Esophagus mucosa (tissue), 1 donor: Measurements from ENCODE around the gene OTOP3. TPM values are rescaled to one million over a fixed set of nuclear protein-coding genes. Genes with fewer than 3 reads are reported as not detected.

Source experiments
- ATAC-seq: fragments of 200-7000 bp; cut with Tn5 transposase; one replicate; pipeline ENCODE4 v1.9.1; 2020
- total RNA-seq: library from RNA; stranded (reverse); gene quantifications from one replicate; pipeline ENCODE4 v1.2.4, GENCODE V29; 2023
- donor health status: DM: yes; HTN: yes; CAD: no.

The OTOP3 gene
- total RNA-seq, 1 donor from 2014 or later: 14.7 TPM

DNA sequence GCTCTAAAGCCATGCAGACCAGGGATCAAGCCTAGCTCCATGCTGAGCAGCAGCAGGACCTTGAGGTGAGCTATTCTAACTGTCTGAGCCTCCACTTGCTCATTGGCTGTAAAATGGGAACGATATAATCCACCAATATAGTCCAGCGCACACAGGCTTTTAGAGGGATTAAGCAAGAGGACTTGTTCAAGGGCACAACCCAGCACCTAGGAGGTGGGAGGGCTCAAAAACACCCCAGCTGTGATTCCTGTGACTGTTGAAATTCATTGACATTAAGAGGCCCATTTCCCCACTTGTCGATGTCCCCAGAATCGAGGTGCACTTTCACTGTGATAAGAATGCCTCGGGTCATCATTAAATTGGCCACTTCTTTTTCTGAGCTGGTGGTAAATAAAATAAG is 16.8 kb upstream of the OTOP3 start:
- ATAC-seq: no peak

- no peak for ATAC-seq
Observed at GRCh38 chr17:74919440-74920305, 16.0 kb upstream of the OTOP3 start.

GRCh38 chr17:74920306-74920620 is 15.4 kb upstream of the OTOP3 start:
- no peak for ATAC-seq

- ATAC-seq: no peak
Observed at GRCh38 chr17:74920642-74921025, 15.1 kb upstream of the OTOP3 start.

GRCh38 chr17:74921026-74921681 is 14.5 kb upstream of the OTOP3 start:
- peak; percentile 48 for ATAC-seq

DNA sequence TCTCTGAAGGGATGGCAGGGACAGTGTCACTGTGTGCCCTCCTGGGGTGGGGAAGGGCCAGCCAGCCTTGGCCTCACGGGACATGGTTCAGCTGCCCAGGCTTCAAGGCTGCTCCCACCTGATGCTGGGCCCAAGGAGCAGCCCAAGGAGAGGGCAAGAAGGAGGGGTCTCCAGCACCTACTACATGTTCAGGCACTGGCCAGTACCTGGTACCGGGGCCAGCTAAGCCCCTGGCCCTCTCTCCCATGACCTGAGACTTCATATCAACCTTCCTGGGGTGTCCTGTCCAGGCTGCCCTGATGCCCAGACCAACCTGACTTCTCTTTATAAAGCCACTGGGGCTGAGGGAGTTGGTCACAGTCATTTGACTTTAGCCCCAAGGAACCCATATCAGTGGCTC is 13.9 kb upstream of the OTOP3 start:
- no peak for ATAC-seq

GRCh38 chr17:74922172-74922571 is 13.5 kb upstream of the OTOP3 start:
- ATAC-seq: no peak

DNA sequence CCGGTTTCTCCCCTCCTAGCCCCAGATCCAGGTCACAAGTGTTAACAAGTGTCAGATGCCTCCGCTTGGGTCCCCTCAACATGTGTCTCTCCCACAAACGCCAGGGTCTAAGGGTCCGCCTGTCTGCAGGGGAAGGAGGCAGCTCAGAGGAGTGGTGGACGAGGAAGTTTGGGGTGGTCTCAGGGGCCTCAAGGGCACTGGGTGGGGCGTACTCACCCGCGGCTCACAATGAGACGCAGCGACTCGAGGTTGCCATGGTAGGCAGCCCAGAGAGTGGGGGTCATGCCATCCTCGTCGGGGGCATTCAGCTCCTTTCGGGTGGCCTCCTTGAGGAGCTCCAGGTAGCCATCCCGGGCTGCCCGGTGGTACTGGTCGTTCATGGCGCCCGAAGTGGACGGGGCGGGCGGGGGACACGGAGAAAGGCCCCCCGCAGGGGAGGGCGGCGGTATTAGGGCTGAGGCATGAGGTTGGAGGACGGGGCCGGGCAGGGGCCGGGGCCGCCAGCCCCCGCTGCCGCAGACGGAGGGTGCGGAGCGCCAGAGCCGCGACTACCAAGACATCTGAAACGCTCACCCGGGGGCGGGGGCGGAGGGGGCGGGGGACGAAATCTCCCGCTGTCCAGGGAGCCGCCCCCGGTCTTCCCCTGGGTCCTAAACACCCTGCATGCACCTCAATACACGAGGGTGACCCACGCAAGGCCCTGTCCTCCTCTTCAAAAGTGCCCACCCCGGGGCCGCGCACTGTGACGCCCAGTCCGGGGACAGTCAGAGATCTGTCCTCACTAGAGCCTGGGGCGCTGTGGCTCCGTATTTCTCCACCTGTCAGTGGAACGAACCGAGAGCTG is 12.8 kb upstream of the OTOP3 start, which contains the start of gene USH1G:
Gene USH1G (minus strand): TSS at position 562 of the 844 bp plus-strand sequence. CDS start 182 bp downstream, at position 380.
- ATAC-seq: peak; percentile 14

DNA sequence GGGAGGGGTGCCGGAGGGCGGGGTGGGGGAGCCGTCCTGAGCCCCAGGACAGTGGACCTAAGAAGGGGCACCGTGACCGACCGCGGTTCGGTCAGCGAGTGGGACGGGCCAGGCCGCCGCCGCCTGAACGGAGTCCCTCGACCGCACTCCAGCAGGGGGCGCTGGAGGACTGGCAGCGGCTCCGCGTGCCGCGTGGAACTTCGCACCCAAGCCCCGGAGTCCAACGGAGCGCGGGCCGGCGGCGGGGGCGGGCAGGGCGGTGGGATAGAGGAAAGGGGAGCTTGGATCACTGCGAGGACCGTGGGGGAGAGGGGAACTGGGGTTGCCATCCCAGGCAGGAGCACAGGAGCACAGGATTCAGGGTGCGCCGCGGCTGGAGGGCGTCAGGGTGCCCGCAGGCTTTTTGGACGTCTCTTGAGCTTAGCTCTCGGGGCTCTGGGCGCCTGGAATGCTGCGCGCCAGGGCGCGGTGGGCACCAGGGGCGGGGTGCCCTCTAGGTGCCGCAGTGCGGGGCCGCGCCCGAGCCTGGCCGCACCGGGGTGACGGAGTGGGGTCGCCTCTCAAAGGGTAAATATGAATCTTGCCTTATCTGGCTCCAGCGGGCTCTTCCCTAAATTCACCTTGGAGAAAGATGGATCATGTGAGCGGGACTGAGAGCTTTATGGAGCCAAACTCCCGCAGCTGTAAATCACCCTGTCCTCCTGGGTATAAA is 12.0 kb upstream of the OTOP3 start:
- peak; percentile 58 for ATAC-seq

- no peak for ATAC-seq
Observed at GRCh38 chr17:74924250-74924948, 11.3 kb upstream of the OTOP3 start, which contains the start of gene OTOP2. Gene OTOP2 (plus strand): TSS chr17:74924273. CDS start chr17:74924633, 360 bp downstream.

GRCh38 chr17:74925242-74925641 is 10.5 kb upstream of the OTOP3 start:
- no peak for ATAC-seq

DNA sequence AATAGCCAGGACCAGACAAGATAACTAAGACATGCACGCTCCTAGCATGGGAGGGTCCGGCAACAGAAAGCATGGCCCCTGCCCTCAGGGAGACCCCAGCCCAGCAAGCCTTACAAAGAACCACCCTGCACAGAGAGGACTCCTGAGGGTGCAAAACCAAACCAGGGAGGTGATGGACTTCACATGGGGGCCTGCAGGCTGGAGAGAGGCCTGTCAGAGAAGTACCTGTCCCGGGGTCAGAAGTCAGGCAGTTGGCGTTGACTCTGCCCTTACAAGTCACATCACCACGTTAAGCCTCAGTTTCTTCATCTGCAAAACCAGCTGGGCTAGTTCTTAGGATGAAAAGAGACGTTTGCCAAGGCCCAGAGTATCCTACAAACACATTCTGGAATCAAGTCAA is 6.9 kb upstream of the OTOP3 start:
- ATAC-seq: peak; percentile 27

- ATAC-seq: no peak
Observed at GRCh38 chr17:74930535-74931036, 5.1 kb upstream of the OTOP3 start.

DNA sequence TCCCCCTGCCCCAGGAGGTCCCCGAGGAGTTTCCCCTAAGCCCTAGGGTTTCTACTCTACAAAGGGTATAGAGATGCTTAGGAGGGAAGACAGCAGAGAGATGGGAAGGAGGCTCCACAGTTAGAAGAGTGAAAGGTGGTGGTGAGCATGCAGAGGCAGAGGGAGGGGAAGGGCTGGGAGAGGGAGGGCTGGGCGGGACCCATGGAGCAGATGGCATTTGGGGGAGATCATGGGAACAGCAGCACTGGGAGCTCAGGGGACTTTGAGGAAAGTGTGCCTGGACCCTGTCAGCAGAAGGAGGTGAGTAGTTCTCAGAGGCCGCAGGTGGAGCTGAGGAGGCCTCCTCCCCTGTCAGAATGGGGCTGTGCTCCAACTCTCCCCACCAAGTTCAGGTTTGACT is 650 bp upstream of the OTOP3 start:
- ATAC-seq: no peak

DNA sequence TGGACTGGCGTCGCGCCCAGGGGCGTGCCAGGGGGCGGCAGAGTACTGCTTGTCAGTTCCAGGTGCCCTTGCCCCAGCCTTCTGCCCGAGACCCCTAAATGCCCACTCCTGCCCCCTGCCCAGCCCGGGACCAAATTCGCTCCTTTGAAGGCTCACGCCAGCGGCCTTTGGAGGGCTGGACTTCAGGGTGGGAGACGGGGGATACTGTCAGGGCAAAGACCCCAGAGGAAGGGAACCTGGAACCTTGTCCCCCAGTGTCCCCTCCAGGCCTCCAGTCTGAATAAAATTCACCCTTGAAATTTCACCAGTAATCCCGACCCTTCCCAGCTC is 737 bp downstream of the OTOP3 start:
- peak; percentile 54 for ATAC-seq

GRCh38 chr17:74937064-74938051 is 1.7 kb downstream of the OTOP3 start:
- ATAC-seq: peak; percentile 45

DNA sequence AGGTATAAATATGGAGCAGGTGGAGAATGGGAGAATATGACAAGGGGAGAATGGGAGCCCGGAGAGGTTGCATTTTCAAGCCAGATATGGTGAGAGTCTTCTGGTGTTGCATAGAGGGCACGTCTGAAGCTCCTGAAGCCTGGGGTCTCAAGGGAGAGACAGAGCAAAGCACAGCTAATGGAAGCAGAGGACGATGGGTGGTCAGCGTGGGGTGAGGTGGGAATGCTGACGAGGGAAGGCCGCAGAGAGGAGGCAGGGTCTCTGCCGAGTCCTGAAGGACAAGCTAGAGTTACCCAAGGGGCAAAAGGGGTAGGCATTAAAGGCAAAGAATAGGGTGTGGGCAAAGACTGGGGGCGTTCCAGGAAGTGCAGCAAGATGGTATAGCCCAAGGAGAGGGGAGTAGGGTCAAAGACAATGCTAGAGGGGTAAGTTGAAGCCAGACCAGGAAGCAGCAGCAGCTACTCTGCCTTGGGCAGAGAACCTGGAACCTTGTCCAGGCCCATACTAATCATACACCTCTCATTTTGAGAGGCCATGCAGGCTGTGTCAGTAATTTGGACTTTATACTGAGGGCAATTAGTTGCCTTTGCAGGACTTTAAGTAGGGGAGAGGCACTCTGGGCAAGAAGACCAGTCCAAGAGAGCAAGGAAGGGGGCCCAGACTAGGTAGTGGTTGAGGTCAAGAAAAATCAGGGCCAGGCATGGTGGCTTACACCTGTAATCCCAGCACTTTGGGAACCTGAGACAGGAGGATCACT is 2.7 kb downstream of the OTOP3 start:
- ATAC-seq: no peak

DNA sequence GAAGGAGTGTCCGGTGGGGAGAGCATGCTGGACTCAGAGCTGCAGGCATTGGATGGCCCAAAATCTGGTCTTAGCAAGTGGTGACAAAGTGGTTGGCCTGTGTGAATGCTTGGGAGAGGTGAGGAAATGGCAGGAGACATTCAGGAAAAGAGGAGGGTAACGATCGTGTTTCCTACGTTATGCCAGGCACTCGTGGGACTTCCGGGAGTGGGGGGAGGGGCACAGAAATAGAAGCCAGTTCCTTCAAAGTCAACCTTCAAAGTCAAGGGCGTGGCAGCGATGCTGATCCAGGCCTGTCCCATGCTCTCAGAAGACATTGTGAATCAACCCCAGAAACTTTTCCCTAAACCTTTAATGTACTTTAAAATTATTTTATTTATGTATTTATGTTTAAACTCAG is 3.8 kb downstream of the OTOP3 start:
- ATAC-seq: no peak

GRCh38 chr17:74941128-74941725 is 5.5 kb downstream of the OTOP3 start:
- ATAC-seq: no peak
